Measurements from ENCODE around the gene UCN3.
"Not testable (repeated sequence)": the region's sequence is repeated elsewhere in the genome, so short reads cannot be mapped to it uniquely, and the experiment has no call there.

Gene UCN3

DNA sequence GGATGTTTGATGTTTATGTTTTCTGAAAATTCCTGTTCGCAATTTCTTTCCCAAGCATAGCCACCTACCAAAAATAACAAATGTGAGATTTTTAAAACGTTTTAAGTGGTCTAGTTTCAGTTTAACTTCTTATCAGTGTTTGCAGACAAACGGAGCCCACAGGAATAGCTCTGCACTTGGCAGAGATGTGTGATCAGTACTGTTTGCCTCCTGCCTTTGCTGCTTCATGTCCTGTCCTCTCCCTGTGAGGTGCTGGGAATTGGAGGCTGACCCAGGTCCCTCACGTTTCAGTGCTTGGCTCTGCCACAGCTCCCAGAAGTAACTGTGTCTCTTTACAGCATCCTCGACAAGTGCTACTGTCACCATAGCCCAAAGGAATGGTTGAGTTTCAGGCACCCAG, 1.2 kb downstream of the UCN3 start:
- DNase-seq: no peak

DNA sequence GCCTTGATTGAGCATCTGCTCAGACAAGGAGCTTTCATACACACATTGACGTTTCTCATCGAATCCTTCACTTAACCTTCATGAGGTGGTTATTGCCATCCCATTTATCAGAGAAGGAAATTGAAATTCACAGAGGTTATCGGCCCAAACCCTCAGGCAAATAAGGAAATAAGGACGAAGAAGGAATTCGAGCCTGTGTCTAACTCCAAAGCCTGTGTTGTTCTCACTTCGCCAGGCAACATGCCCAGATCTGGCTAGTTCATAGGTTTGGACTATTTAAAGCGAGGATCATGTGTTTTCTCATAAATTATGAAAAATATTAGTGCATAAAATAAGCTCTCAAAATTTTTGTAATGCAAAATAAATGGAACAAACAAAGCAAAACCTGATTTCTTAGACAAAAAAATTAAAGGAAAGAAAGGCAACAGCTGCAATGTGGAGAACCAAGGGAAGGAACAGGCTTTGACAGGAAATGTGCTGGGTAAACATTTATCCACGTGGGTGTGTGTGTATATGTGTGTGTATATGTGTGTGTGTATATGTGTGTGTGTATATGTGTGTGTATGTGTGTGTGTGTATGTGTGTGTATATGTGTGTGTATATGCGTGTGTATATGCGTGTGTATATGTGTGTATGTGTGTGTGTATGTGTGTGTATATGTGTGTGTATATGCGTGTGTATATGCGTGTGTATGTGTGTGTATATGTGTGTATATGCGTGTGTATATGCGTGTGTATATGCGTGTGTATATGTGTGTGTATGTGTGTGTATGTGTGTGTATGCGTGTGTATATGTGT, 4.8 kb downstream of the UCN3 start:
- DNase-seq: no peak

DNA sequence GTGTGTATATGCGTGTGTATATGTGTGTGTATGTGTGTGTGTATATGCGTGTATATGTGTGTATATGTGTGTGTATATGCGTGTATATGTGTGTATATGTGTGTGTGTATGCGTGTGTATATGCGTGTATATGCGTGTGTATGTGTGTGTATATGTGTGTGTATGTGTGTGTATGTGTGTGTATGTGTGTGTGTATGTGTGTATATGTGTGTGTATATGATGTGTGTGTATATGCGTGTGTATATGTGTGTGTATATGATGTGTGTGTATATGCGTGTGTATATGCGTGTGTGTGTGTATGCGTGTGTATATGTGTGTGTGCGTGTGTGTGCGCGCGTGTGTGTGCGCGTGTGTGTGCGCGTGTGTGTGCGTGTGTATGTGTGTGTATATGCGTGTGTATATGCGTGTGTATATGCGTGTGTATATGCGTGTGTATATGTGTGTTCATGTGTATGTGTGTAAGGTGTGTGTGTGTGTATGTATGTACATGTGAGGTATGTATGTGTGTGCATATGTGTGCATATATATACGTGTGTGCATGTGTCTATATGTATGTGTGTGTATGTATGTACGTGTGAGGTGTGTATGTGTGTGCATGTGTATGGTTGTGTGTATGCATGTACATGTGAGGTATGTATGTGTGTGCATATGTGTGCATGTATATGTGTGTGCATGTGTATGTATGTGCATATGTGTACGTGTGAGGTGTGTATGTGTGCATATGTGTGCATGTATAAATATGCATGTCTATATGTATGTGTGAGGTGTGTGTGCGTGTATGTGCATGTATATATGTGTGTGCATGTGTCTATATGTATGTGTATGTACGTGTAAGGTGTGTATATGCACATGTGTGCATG, 6.0 kb downstream of the UCN3 start:
- no peak for DNase-seq

DNA sequence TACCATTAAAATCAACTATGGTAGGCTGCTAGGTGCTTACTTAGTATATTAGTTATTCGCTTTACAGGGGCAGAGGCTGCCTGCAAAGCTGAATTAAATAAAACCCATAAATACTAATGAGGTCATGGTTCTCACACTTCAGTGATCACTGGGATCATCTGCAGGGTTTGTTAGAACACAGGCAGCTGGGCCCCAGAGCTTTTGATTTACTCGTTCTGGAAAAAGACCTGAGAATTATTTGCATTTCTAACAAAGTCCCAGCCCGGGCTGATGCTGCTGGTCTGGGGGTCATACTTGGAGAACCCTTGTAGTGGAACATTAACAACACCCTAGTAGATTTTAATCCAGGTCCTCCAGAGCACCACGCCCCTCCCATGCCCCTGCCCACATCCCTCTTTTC, 8.5 kb downstream of the UCN3 start:
- no peak for DNase-seq

DNA sequence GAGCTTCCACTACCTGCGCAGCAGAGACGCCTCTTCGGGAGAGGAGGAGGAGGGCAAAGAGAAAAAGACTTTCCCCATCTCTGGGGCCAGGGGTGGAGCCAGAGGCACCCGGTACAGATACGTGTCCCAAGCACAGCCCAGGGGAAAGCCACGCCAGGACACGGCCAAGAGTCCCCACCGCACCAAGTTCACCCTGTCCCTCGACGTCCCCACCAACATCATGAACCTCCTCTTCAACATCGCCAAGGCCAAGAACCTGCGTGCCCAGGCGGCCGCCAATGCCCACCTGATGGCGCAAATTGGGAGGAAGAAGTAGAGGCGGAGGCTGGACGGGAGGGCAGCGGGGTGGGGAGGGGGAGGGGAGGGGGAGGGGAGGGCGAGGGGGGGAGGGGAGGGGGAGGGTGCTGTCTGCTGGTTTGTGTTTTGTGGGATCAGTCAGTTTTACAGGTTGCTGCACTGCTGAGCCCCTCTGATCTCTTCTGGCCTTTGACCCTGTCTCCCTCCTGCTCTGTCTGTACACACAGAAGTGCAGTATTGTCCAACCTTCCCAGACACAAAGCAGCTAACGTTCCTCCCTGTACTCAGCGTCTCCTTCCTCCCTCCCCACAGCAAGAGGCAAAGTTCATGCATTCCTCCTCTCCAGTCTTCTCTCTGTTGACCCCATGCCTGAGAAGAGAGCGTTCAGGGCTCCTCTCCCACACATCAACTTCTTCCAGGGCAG, 9.3 kb downstream of the UCN3 start:
- DNase-seq: no peak

DNA sequence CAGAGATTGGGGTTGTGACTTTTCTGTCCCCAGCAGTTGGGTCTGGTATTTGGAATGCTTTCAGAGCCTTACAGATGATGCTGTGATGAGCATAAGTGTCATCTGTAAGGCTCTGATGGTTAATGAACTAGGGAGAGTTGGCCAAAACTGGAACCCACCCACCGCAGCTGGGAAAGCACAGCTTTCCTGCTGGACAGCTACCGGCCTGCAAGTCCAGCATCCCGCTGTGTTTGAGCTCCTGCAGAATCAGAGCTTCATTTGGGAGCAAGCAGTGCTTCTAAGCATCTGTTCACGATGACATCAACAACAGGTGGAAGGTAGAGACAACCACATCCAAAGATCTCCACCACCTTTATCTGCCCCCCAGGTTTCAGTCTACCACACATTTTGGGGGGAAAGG, 11.7 kb downstream of the UCN3 start:
- DNase-seq: no peak

DNA sequence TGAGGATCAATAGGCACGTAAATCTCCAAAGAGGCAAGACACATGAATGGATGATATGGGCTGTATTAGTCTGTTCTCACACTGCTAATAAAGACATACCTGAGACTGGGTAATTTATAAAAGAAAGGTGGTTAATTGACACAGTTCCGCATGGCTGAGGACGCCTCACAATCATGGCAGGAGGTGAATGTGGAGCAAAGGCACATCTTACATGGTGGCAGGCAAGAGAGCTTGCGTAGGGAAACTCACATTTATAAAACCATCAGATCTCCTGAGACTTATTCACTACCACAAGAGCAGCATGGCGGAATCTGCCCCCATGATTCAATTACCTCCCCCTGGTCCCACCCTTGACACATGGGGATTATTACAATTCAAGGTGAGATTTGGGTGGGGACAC, 14.4 kb downstream of the UCN3 start:
- not testable (repeated sequence) for DNase-seq

DNA sequence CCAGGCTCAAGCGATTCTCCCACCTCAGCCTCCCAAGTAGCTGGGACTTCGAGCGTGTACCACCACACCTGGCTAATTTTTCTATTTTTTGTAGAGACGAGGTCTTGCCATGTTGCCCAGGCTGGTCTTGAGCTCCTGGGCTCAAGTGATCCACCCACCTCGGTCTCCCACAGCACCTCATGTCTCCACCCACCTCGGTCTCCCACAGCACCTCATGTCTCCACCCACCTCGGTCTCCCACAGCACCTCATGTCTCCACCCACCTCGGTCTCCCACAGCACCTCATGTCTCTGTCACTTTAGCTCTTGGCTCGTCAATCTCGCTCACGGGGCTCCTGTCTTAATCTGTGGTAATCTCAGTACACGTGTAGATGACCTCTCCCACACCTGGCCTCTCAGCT, 15.6 kb downstream of the UCN3 start:
- not testable (repeated sequence) for DNase-seq

DNA sequence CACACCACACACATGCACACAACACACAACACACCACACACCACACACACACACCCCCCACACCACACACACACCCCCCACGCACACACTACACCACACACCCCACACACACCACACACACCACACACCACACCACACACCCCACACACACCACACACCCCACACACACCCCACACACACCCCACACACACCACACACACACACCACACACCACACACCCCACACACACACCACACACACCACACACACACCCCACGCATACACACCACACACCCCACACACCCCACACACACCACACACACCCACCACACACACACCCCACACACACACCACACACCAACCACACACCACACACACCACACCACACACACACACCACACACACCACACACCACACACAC, 16.4 kb downstream of the UCN3 start:
- DNase-seq: no peak

DNA sequence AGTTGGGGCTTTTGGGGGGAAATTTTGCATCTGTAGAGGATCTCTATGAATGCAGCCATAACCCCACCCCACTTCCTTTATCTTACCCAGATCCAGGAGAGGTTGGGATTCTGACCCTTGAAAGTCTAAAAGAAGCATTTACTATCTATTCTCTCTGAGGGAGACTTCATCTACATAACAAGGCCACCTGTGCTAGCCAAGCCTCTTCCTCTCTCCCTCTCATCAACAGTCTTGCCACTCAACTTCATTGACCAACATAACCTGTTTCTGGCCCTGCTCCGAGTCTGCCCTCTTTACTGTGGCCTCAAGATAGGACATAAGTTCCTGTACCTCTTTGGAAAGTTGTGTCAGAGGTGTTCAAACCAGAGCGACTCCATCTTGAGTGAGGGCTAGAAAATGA, 20.5 kb downstream of the UCN3 start:
- no peak for DNase-seq

DNA sequence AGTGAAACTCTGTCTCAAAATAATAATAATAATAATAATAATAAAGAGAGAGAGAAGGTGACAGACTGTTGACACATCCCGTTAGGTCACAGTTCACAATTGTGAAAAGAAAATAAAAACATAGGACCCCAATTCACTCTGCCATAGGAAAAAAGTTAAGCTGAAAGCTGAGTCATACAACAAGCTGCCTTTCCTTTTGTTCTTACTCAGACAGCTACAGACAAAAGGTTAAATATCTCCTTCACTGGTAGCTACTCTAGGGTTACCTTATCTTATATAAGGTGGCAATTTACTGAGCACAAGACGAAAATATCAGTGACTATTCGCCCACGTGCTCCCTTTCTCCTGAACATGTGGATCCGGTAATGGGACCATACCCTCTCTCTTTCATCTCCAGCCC, 22.4 kb downstream of the UCN3 start:
- DNase-seq: no peak

DNA sequence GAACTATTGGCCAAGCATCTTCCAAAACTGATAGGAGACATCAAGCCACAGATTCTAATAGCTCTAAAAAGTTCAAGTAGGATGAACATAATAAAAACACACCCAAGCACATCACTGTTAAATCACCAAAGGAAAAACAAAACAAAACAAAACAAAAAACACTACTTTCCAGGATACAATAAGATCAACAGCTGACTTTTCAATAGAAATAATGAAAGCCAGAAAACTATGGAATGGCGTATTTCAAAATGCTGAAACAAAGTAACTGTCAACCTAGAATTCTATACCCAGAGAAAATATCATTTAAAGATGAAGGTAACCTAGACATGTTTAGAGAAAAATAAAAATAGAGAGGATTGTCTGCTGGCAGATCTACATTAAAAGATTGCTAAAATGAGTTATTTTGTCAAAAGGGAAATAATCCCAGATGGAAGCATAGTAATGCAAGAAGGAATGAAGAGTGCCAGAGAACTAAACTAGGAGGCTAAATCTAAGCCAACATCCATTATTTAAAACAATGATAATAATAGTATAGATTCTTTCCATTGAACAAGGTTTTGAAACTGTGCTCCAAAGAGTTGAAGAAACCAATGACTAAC, 25.9 kb downstream of the UCN3 start:
- no peak for DNase-seq

DNA sequence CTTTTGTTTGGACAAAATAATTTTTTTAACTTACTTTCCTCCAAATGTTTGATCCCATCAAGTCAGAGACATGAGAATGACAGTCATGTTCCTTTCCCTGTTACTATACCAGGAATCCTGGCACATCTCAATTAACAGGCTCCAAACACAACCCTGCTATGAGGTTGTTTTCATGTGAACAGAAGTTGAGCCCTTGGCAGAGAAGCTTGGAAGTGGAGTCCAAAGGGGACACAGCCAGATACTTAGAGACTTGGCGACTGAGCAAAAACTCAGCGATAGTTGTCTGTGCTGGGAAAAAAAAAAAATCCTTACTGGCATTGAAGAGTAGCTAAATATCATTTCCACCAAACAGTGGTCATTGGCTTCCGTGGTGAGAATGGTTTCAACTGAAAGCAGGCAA, 27.0 kb downstream of the UCN3 start:
- DNase-seq: peak in 2 of 51 donors; percentile 3 to 12

DNA sequence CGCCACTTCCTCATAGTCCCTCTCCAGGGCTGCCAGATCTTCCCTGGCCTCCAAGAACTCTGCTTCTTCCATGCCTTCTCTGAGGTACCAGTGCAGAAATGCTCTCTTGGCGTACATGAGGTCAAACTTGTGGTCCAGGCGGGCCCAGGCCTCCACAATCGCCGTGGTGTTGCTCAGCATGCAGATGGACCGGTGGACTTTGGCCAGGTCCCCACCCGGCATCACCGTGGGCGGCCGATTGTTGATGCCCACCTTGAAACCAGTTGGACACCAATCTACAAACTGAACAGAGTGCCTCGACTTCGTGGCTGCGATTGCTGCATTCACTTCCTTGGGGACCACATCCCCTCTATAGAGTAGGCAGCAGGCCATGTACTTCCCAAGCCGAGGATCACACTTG, 28.8 kb downstream of the UCN3 start:
- DNase-seq: no peak

DNA sequence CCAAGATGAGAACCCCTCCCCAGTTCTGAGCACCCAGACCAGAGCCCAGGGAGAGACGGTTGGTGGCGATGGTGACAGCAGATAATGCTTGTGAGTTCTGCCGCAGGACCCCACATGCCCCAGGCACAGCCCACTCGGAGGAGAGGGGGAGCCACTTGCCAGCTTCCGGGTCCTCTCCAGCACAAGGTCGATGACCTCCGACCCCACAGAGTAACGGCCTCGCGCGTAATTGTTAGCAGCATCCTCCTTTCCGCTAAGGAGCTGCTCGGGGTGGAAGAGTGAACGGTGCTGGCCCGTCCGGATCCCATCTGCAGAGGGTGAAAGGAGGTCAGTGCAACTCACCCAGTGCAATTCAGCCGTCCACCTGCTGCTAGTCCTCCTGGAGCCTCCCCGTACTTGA, 30.4 kb downstream of the UCN3 start:
- no peak for DNase-seq

DNA sequence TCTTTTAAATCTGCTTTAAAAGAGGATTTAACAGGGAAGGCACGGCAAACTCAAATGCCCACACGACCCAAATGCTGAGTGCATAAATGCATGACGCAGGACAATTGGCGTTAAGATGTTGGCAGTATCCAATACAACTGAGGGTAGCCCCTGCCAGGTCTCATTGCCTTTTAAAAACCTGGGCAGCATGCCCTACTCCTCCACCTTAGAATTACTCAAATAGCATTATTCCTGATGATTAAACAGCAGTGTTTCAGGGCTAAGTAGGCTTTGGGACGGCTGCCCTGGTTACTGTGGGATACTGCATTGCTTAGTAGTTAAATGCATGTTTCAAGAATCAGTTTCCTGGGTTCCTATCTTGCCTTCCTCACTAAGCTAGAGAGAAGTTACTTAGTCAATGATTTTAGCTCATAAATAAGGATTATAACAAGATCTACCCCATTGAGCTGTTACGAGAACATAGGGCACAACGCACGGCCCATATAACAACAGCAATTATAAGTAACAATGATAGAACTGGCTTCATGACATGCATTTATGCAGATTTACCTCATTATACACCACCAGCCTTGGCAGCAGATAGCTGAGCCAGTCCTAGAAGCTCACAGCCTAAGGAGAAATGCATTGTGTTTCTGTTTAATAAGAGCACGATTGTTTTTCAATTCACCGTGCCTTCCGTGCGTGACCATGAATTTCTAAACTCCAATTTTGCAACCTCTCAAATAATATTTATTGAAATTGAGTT, 32.0 kb downstream of the UCN3 start:
- DNase-seq: peak in 31 of 51 donors; percentile 2 to 83 (median 51)

DNA sequence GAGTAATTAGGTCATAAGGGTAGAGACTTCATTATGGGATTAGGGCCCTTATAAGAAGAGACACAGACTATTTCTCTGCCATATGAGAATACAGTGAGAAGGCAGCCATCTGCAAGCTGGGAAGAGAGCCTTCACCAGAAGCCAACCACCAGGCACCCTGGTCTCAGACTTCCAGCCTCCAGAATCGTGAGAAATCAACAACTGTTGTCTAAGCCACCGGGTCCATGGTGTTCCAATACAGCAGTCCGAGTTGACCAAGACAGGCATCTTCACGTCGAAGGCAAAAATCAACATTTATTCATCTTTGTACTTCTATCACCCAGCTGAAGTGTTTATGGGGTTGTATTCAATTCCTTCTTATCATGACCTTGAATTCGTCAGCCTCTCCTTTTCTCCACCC, 34.6 kb downstream of the UCN3 start:
- no peak for DNase-seq

DNA sequence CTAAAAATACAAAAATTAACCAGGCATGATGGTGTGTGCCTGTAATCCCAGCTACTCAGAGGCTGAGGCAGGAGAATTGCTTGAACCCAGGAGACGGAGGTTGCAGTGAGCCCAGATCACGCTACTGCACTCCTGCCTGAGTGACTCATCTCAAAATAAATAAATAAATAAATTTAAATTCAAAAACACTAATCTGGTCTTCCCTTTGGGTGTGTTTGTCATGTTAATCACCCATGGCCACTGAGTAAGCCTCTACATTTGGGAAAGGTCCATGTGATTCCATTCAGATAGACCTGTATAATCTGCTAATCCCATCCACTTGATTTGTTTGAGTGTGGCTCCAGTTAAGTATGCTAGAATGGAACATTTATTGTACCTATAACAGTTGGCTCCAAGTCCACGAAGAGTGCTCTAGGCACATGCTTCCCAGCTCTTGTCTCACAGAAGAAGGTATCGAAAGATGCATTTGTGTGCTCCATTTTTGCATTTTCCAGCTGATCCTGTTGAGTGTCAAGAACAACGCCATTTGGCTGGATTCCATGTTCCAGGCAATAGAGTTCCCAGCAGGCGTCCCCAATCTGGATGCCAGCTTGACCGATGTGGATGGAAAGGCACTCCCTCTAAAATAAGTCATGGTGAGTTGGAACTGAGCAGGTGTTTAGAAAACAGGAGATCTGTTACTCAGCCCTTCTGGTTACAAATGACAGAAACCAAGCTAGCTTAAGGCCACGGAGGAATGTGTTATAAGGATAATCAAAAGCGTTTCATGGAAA, 35.9 kb downstream of the UCN3 start:
- DNase-seq: no peak

DNA sequence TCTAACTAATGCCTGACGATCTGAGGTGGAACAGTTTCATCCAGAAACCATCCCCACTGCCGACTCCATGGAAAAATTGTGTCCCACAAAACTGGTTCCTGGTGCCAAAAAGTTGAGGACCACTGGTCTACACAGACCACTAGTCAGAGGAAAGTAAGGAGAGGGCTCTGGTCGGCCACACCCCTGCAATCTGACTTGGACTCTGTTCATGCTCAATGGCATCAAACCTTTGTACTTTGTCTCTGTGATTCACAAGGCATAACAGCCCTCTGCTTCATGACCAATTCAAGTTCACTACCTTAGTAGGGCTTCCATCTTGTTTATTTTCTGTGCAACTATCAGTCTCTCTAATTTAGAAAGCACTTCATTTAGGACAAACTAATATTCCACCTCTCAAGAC, 38.0 kb downstream of the UCN3 start:
- DNase-seq: no peak
